ENCODE data around the gene ITFG1. TPM values are rescaled to one million over a fixed set of nuclear protein-coding genes. Genes with fewer than 3 reads are reported as not detected.
"Not testable (repeated sequence)": the region's sequence is repeated elsewhere in the genome, so short reads cannot be mapped to it uniquely, and the experiment has no call there.

ITFG1 gene
- total RNA-seq, 1 donor from 2014 or later: 69.4 TPM

- DNase-seq (ENCODE audit: extremely low read depth, low read depth, low spot score): no peak
These were observed 285.7 kb downstream of the ITFG1 start for GRCh38 chr16:47175152-47175551.

GRCh38 chr16:47162670-47163420 is 298.0 kb downstream of the ITFG1 start:
- no peak for DNase-seq (ENCODE audit: extremely low read depth, low read depth, low spot score)

DNA sequence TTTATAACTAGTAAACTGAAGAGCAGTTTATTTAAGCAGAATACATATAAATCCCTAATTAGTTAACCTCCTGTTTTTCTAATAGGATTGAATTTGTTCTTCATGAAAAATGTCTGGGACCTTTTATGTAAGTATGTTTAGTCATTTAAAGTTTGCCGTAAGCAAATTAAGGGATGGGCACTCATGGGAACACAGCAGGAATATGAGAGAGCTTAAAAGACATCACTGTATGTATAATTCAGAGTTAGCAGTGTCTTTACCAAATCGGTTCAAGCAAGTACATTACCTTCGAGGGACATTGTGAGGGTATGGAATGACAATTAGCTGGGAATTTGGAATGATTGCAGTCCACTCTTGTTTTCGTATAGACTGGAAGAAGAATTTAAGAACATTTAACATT is 299.4 kb downstream of the ITFG1 start:
- DNase-seq (ENCODE audit: extremely low read depth, low read depth, low spot score): no peak

DNA sequence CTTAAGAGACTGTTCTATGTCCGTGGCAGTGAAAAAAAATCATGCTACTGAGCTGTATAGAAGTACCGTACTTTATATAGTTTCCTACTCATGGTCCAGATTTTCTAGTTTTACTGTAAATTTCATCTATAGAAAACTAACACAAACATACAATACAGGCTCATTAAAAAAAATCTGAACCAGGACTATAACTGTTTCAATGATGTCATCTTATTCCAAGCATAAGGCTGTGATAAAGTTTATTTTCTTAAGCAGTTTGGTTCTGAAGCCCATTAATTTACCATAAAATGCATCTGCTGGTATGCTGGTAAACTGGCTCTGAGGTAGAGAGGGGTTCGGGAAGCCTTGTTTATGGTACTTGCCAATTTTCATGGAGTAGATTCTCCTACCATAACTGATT is 300.4 kb downstream of the ITFG1 start:
- no peak for DNase-seq (ENCODE audit: extremely low read depth, low read depth, low spot score)

DNA sequence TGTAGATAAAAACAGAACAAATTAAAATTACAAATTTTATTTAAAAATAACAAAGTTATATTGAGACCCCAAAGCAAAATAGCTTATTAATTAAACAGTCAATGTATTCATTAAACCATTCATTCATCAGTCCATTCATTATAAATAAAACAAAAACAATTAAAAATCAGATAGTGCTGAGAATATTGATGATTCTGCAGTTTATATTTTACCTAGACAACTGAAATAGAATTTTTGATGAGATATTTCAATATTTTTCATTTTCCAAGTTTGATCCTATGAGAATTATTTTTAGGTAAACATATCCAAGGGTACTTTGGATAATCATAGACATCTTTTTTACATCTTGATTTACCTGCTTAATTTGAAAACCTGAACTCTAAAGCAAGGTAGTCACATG is 301.9 kb downstream of the ITFG1 start:
- DNase-seq (ENCODE audit: extremely low read depth, low read depth, low spot score): no peak

GRCh38 chr16:47156680-47157215 is 304.1 kb downstream of the ITFG1 start:
- no peak for DNase-seq (ENCODE audit: extremely low read depth, low read depth, low spot score)

DNA sequence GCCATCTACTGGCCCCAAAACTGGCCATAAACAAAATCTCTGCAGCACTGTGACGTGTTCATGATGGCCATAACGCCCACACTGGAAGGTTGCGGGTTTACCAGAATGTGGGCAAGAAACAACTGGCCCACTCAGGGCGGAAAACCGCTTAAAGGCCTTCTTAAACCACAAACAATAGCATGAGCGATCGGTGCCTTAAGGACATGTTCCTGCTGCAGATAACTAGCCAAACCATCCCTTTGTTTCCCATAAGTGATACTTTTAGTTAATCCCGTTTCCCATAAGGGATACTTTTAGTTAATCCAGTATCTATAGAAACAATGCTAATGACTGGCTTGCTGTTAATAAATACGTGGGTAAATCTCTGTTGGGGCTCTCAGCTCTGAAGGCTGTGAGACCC is 308.4 kb downstream of the ITFG1 start:
- DNase-seq (ENCODE audit: extremely low read depth, low read depth, low spot score): not testable (repeated sequence)

DNA sequence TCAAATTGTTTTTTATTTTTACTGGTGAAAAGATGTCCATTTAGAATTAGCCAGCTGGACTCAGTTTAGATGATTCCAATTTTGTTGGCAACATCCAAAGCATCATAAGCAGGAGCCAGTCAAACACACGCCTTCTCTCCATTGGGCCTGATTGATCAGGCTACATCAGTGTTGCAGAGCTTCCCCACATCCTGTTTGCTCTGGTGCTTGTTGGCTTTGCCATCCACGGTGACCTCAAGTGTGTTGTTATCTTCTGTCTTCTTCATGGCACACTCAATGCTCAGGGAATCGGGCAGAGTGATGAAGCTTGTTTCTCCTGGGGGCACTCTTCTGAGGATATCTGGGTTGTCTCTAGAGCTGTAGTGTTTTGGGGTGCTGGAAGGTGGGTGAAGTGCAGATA is 310.8 kb downstream of the ITFG1 start:
- DNase-seq (ENCODE audit: extremely low read depth, low read depth, low spot score): no peak

GRCh38 chr16:47144559-47144877 is 316.3 kb downstream of the ITFG1 start:
- no peak for DNase-seq (ENCODE audit: extremely low read depth, low read depth, low spot score)

- DNase-seq (ENCODE audit: extremely low read depth, low read depth, low spot score): no peak
These were observed 316.9 kb downstream of the ITFG1 start, which contains the start of gene NETO2 for GRCh38 chr16:47143677-47144558. Gene NETO2, minus strand, starts transcription at chr16:47143945. Its CDS starts 333 bp downstream, at chr16:47143612.

GRCh38 chr16:47142821-47143676 is 317.8 kb downstream of the ITFG1 start:
- DNase-seq (ENCODE audit: extremely low read depth, low read depth, low spot score): no peak

DNA sequence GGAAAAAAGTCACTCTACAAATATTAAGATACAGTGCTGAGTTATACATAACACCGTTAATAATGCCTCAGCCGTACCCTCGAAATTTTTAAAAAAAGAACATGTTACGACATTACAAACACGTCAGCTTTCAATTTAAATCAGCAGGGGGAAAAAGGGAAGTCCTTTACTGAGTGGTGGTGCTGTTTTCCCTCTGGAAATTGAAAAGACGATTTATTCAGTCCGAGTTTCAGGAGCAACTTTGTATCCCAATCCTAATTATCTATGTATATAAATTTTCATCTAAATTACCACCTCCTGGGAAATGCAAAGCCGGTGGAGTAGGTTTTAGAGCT is 318.4 kb downstream of the ITFG1 start:
- DNase-seq (ENCODE audit: extremely low read depth, low read depth, low spot score): no peak

DNA sequence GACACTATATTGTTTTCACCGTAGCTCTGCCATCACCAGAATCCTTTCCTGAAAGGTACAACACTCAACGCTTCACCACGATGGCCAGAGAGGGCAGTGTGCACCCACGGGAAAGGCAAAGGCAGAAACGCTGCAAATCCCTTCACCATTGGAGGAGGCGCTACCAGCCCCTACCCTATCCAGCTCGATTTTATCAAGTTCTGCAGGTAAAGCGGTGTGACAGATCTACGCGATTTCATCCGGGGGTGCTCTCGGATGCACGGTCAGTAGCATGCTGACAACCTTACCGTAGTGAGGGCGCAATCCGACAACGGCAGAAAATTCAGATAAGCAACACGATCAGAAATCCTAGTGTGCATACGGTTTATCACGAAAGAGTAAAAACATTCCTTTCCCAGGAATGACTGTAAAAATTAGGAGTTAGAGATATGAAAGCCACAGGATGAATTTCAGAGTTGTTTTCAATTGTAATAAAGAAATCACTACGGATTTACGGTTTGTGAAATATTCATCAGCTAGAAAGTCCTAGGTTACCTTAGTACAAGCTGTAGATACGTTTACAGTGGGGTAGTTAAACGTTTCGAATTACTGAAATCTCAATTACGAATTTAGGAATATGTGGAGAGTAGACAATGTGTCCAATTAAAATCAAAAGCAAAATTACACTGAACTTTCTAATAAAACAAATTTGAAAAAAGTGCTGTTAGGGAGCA is 318.9 kb downstream of the ITFG1 start:
- DNase-seq (ENCODE audit: extremely low read depth, low read depth, low spot score): peak; percentile 77

DNA sequence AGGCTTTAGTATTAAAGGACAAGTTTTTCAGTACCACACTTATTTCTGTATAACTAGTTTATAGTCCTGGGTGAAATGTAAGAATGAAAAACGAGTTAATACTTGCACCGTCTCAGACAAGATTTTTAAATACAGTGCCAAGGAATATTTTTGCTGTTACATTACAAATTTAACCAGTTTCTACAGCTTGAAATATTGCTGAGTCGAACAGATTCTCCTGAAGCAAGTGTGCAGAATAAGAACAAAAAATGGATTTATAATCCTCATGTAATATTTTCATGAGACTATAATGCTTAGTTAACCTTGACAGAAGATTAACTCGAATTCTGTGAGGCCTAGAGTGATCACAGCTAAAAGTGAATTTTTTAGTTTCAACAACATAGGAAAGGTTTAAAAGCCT is 320.2 kb downstream of the ITFG1 start:
- no peak for DNase-seq (ENCODE audit: extremely low read depth, low read depth, low spot score)

GRCh38 chr16:47139561-47140185 is 321.2 kb downstream of the ITFG1 start:
- DNase-seq (ENCODE audit: extremely low read depth, low read depth, low spot score): no peak

DNA sequence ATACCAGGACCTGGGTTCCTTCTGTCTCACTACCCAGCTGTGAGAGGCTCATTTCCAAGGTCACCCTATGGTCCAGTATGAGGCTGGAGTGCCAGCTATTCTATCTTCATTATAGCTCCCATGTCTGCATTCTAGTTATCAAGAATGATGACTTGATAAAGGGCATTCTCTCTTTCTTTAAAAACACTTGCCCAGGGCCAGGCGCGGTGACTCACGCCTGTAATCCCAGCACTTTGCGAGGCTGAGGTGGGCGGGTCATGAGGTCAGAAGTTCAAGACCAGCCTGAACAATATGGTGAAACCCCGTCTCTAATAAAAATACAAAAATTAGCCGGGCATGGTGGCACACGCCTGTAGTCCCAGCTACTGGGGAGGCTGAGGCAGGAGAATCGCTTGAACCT is 322.9 kb downstream of the ITFG1 start:
- not testable (repeated sequence) for DNase-seq (ENCODE audit: extremely low read depth, low read depth, low spot score)

DNA sequence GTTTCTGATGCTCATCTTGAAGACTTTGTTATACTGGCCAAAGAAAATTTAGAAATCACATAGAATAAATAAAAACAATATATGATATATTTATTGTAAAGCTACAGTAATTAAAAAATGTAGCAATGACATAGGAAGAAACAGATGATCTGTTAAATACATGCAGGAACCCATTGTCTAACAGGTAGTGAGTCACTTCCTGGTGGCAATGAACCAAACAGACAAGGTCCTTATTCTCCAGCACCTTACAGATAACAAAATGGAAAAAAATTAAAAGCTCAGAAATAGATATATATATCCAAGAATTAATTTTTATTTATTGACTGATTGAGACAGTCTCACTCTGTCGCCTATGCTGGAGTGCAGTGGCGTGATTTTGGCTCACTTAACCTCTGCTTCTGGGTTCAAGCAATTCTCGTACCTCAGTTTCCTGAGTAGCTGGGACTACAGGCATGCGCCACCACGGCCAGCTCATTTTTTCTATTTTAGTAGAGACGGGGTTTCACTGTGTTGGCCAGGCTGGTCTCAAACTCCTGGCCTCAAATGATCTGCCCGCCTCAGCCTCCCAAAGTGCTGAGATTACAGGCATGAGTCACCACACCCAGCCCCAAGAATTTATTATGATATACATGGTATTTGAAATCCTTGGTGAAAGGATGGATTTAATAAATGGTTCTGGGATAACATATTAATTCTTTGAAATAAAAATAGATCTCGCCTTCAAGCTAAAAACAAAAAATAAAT is 324.6 kb downstream of the ITFG1 start:
- DNase-seq (ENCODE audit: extremely low read depth, low read depth, low spot score): peak; percentile 66

GRCh38 chr16:47134550-47134949 is 326.3 kb downstream of the ITFG1 start:
- no peak for DNase-seq (ENCODE audit: extremely low read depth, low read depth, low spot score)

GRCh38 chr16:47132308-47132707 is 328.6 kb downstream of the ITFG1 start:
- DNase-seq (ENCODE audit: extremely low read depth, low read depth, low spot score): no peak
